Liver (tissue), 3 donors: ENCODE measurements around the gene MTRF1L.

Experiments used
- CTCF ChIP-seq: fragments of 150-350 bp; IDR thresholded peaks from 2 replicates; pipeline ENCODE4 v1.5.1; 2017; ENCODE audit warnings: improper control_type of control experiment, low read depth, low read length; ENCODE audit not compliant: missing input control
- GABPA ChIP-seq, 2 donors: IDR thresholded peaks in 1 of 2; conservative IDR thresholded peaks in 1 of 2; 2 replicates each; pipeline ENCODE4 v1.6.1; 2016; ENCODE audit warnings: antibody characterized with exemption in 2 of 2, mild to moderate bottlenecking in 1 of 2, moderate library complexity in 1 of 2
- YY1 ChIP-seq: IDR thresholded peaks from 2 replicates; pipeline ENCODE4 v1.6.1; 2016; ENCODE audit warnings: antibody characterized with exemption, mild to moderate bottlenecking
- ZBTB33 ChIP-seq: IDR thresholded peaks from 2 replicates; pipeline ENCODE4 v1.6.1; 2016; ENCODE audit warnings: antibody characterized with exemption
- donor health status: healthy.
- donor health status: healthy.

GRCh38 chr6:152941746-152942145 is 60.8 kb downstream of the MTRF1L start:
- TF ChIP-seq CTCF (no peak), YY1 (no peak), ZBTB33 (no peak), GABPA (IDR thresholded peaks at IDR 0.05 in 1 of 2, conservative IDR thresholded peaks at IDR 0.05 in 1 of 2) (no peak)
